ENCODE data around the gene TTC33. TPM values are rescaled to one million over a fixed set of nuclear protein-coding genes. Genes with fewer than 3 reads are reported as not detected.
"Not testable (repeated sequence)": the region's sequence is repeated elsewhere in the genome, so short reads cannot be mapped to it uniquely, and the experiment has no call there.

The TTC33 gene
- total RNA-seq, 4 donors from 2014 or later, result 5.0 to 12.6 (median 7.0) TPM

GRCh38 chr5:40569546-40570270 is 186.1 kb downstream of the TTC33 start:
- H3K4me3 ChIP-seq, result no peak overlapping the region
- peak overlapping the region in 1 of 4 donors; percentile 29 for H3K27ac ChIP-seq
- DNase-seq, result no peak
- WGBS, 2 donors, result 36 to 45% methylated on average over 3 of the region's 3 CpGs
- no peaks in the 10 kb centered on the region for H3K36me3 ChIP-seq
- H3K9me3 ChIP-seq, result no peaks in the 10 kb centered on the region
- no peaks in the 10 kb centered on the region for H3K27me3 ChIP-seq
- no peak for TF ChIP-seq POLR2A (IDR thresholded peaks at IDR 0.05)
- TF ChIP-seq CTCF (IDR thresholded peaks at IDR 0.05), result no peak
- H3K4me1 ChIP-seq, result no peaks in the 10 kb centered on the region
- intact Hi-C loops (cut with DNase I), result no loop called here

GRCh38 chr5:40568548-40568947 is 187.2 kb downstream of the TTC33 start:
- TF ChIP-seq CTCF (IDR thresholded peaks at IDR 0.05) (no peak), POLR2A (IDR thresholded peaks at IDR 0.05) (no peak)
- intact Hi-C loops (cut with DNase I), result no loop called here
- WGBS, 2 donors, result 40 to 48% methylated on average over 1 of the region's 1 CpG

GRCh38 chr5:40563173-40563572 is 192.6 kb downstream of the TTC33 start:
- H3K36me3 ChIP-seq; H3K27me3 ChIP-seq; H3K4me3 ChIP-seq; intact Hi-C loops (cut with DNase I); DNase-seq; H3K27ac ChIP-seq; H3K4me1 ChIP-seq; H3K9me3 ChIP-seq: not testable (repeated sequence)

More at GRCh38 chr5:40568548-40568947, 187.2 kb downstream of the TTC33 start:
- H3K9me3 ChIP-seq, result no peaks in the 10 kb centered on the region
- no peak overlapping the region for H3K27ac ChIP-seq
- H3K27me3 ChIP-seq, result no peaks in the 10 kb centered on the region
- no peak overlapping the region for H3K4me3 ChIP-seq
- no peaks in the 10 kb centered on the region for H3K36me3 ChIP-seq
- no peaks in the 10 kb centered on the region for H3K4me1 ChIP-seq
- no peak for DNase-seq

- no peak overlapping the region for H3K27ac ChIP-seq
Observed at GRCh38 chr5:40560474-40561110, 195.2 kb downstream of the TTC33 start.

GRCh38 chr5:40559306-40559705 is 196.5 kb downstream of the TTC33 start:
- H3K4me1 ChIP-seq, result no peaks in the 10 kb centered on the region
- H3K9me3 ChIP-seq, result no peaks in the 10 kb centered on the region
- H3K27me3 ChIP-seq, result no peaks in the 10 kb centered on the region
- no peak overlapping the region for H3K4me3 ChIP-seq
- H3K36me3 ChIP-seq, result no peaks in the 10 kb centered on the region
- DNase-seq, result no peak
- no peak overlapping the region for H3K27ac ChIP-seq
- TF ChIP-seq POLR2A (IDR thresholded peaks at IDR 0.05), result no peak
- intact Hi-C loops (cut with DNase I), result no loop called here

More at GRCh38 chr5:40560474-40561110, 195.2 kb downstream of the TTC33 start:
- WGBS, 2 donors, result 63 to 71% methylated on average over 4 of the region's 4 CpGs
- intact Hi-C loops (cut with DNase I), result no loop called here
- no peaks in the 10 kb centered on the region for H3K9me3 ChIP-seq
- no peaks in the 10 kb centered on the region for H3K4me1 ChIP-seq
- no peaks in the 10 kb centered on the region for H3K27me3 ChIP-seq
- TF ChIP-seq CTCF (IDR thresholded peaks at IDR 0.05) (no peak), POLR2A (IDR thresholded peaks at IDR 0.05) (no peak)
- H3K36me3 ChIP-seq, result no peaks in the 10 kb centered on the region
- DNase-seq, result no peak
- no peak overlapping the region for H3K4me3 ChIP-seq

GRCh38 chr5:40557501-40557900 is 198.3 kb downstream of the TTC33 start:
- no peak overlapping the region for H3K27ac ChIP-seq
- intact Hi-C loops (cut with DNase I), result no loop called here
- no peak overlapping the region for H3K4me3 ChIP-seq
- H3K27me3 ChIP-seq, result no peaks in the 10 kb centered on the region
- H3K9me3 ChIP-seq, result no peaks in the 10 kb centered on the region
- peaks cover 0 to under 1% (median 0%) of the 10 kb centered on the region in 3 donors for H3K4me1 ChIP-seq
- no peaks in the 10 kb centered on the region for H3K36me3 ChIP-seq
- no peak for DNase-seq
- WGBS, 2 donors, result 70 to 73% methylated on average over 1 of the region's 1 CpG
- TF ChIP-seq CTCF (IDR thresholded peaks at IDR 0.05) (no peak), POLR2A (IDR thresholded peaks at IDR 0.05) (no peak)
